ENCODE results near the gene RASGRP2. TPM values are rescaled to one million over a fixed set of nuclear protein-coding genes. Genes with fewer than 3 reads are reported as not detected.

The RASGRP2 gene
- total and polyA plus RNA-seq, 2 experiments from 2014 or later: 30.1 to 50.4 TPM

DNA sequence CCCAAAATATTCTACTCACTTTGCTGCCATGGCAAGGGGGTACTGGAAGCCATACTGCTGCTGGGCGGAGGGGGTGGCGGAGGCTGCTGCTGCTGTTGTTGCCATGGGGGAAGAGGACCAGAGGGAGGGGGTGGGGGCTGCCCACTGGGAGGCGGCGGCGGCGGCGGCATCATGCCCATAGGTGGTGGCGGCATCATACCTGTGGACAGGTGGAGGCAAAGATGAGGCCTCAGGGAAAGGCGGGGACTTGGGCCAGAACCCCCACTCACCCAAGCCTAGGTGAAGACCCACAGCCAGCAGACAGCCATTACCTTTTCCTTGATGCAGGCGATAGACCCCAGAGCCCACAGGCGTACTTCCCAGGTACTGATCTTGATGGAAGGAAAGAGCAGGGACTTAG lies 22.9 kb upstream of the RASGRP2 start (continued):
- no peak for TF ChIP-seq ZNF462 (CRISPR knock-in tag; IDR thresholded peaks at IDR 0.05)
- no peak for TF ChIP-seq ZNF114 (CRISPR knock-in tag; IDR thresholded peaks at IDR 0.05)
- TF ChIP-seq, protein P1, sequence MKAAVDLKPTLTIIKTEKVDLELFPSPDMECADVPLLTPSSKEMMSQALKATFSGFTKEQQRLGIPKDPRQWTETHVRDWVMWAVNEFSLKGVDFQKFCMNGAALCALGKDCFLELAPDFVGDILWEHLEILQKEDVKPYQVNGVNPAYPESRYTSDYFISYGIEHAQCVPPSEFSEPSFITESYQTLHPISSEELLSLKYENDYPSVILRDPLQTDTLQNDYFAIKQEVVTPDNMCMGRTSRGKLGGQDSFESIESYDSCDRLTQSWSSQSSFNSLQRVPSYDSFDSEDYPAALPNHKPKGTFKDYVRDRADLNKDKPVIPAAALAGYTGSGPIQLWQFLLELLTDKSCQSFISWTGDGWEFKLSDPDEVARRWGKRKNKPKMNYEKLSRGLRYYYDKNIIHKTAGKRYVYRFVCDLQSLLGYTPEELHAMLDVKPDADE (IDR thresholded peaks at IDR 0.05): no peak
- TF ChIP-seq ZNF331 (CRISPR knock-in tag; IDR thresholded peaks at IDR 0.05; ENCODE audit: low read depth): no peak
- TF ChIP-seq STAT1 (IDR thresholded peaks at IDR 0.05; ENCODE audit: unreplicated experiment): no peak
- TF ChIP-seq POLR2AphosphoS5 (IDR thresholded peaks at IDR 0.05; ENCODE audit: low read depth): no peak

- Mint-ChIP-seq H3K36me3 (ENCODE audit: low read depth) (peaks cover 82% of the 10 kb centered on the region), H3K9me3 (no peaks in the 10 kb centered on the region; the same call in 2 of the 3 replicates), H3K4me3 (no peak overlapping the region), H3K27me3 (ENCODE audit: insufficient read depth, low read depth, poor library complexity) (peaks cover 35% of the 10 kb centered on the region), H3K27ac (peak overlapping the region; percentile 16; the same call in 1 of the 2 replicates), H3K4me1 (peaks cover 66% of the 10 kb centered on the region)
- Histone ChIP-seq H3K79me2 (replicated peaks; ENCODE audit: insufficient read depth) (peaks cover 32% of the 10 kb centered on the region), H3K4me2 (no peak overlapping the region), H3K4me3 (no peak overlapping the region), H3K9me2 (ENCODE audit: insufficient read depth) (no peaks in the 10 kb centered on the region), H4K20me1 (replicated peaks; ENCODE audit: insufficient read depth) (peaks cover 51% of the 10 kb centered on the region), H3F3A (replicated peaks; ENCODE audit: low read depth) (peaks cover 81% of the 10 kb centered on the region), H3K4me1 (ENCODE audit: insufficient read depth) (peaks cover 47% of the 10 kb centered on the region), H2AFZ (no peak overlapping the region), H3K27me3 (ENCODE audit: insufficient read depth) (no peaks in the 10 kb centered on the region), H3K27ac (ENCODE audit: low read depth) (no peak overlapping the region), H3K36me3 (ENCODE audit: insufficient read depth) (peaks cover 50% of the 10 kb centered on the region)
- ATAC-seq (peak; percentile 1; the same call in 2 of the 3 replicates), DNase-seq (ENCODE audit: low spot score) (peak; percentile 51)
- TF ChIP-seq, protein P1 (IDR thresholded peaks at IDR 0.05): no peak
- TF ChIP-seq STAT1 (IDR thresholded peaks at IDR 0.05; ENCODE audit: unreplicated experiment): no peak
- TF ChIP-seq POLR2AphosphoS5 (IDR thresholded peaks at IDR 0.05; ENCODE audit: low read depth): peak; percentile 11; the same call in 1 of the 2 replicates
- no peak for TF ChIP-seq EZH2 (IDR thresholded peaks at IDR 0.05; ENCODE audit: low read depth, unreplicated experiment)
- TF ChIP-seq CREB1 (CRISPR knock-in tag; IDR thresholded peaks at IDR 0.05; ENCODE audit: low read depth): no peak
- TF ChIP-seq NANOG (IDR thresholded peaks at IDR 0.05; ENCODE audit: borderline replicate concordance): no peak
- TF ChIP-seq ZNF114 (CRISPR knock-in tag; IDR thresholded peaks at IDR 0.05): no peak
- no peak for TF ChIP-seq REST (IDR thresholded peaks at IDR 0.05; ENCODE audit: unreplicated experiment)
These were observed 22.1 kb upstream of the RASGRP2 start for GRCh38 chr11:64765851-64766665.

All from GM23338 (cell line).